Prostate gland (tissue), 2 donors: Measurements from ENCODE around the gene PNMA6A.
"Not testable (repeated sequence)": the region's sequence is repeated elsewhere in the genome, so short reads cannot be mapped to it uniquely, and the experiment has no call there.

Source experiments
- CTCF ChIP-seq, 4 experiments: fragments of 200-600 bp in 2 of 4; fragments of 450-650 bp in 2 of 4; sonication (generic) in 2 of 4; IDR thresholded peaks; 1 replicate in 3 of 4; 2 replicates in 1 of 4; pipeline ENCODE4 v1.5.1; 2016 to 2019; ENCODE audit warnings: antibody characterized with exemption in 4 of 4, mild to moderate bottlenecking in 2 of 4, moderate library complexity in 2 of 4
- POLR2A ChIP-seq: fragments of 450-650 bp; IDR thresholded peaks from one replicate; pipeline ENCODE4 v1.6.1; 2016; ENCODE audit warnings: antibody characterized with exemption, mild to moderate bottlenecking

- TF ChIP-seq CTCF (IDR thresholded peaks at IDR 0.05); POLR2A: not testable (repeated sequence)
Observed at GRCh38 chrX:153104959-153105358, 32.7 kb downstream of the PNMA6A start.
